Liver (tissue), 9 donors: ENCODE results near the gene TUBGCP6. TPM values are rescaled to one million over a fixed set of nuclear protein-coding genes. Genes with fewer than 3 reads are reported as not detected.

ENCODE experiments used
- DNase-seq: peaks from one replicate; pipeline ENCODE4 v3.0.0-alpha.2; 2017; ENCODE audit warnings: low spot score
- H3K27ac ChIP-seq, 2 donors: one replicate each; pipeline ENCODE4 v1.7.0; 2013; ENCODE audit warnings: inconsistent platforms in 2 of 2, low read length in 2 of 2, control low read depth in 1 of 2, low read depth in 1 of 2, mild to moderate bottlenecking in 1 of 2
- H3K27me3 ChIP-seq, 4 donors: one replicate each; pipeline versions ENCODE4 v1.6.1 to v1.7.0; 2013; ENCODE audit warnings: low read length in 3 of 4, inconsistent platforms in 1 of 4, mild to moderate bottlenecking in 1 of 4, moderate library complexity in 1 of 4; ENCODE audit not compliant: control insufficient read depth in 4 of 4, insufficient read depth in 4 of 4
- H3K36me3 ChIP-seq, 4 donors: one replicate each; pipeline versions ENCODE4 v1.6.1 to v1.7.0; 2013; ENCODE audit warnings: low read length in 3 of 4, mild to moderate bottlenecking in 3 of 4, low read depth in 1 of 4, moderate library complexity in 1 of 4; ENCODE audit not compliant: control insufficient read depth in 4 of 4, insufficient read depth in 3 of 4
- H3K4me1 ChIP-seq, 4 donors: one replicate each; pipeline versions ENCODE4 v1.6.1 to v1.7.0; 2013; ENCODE audit warnings: low read length in 3 of 4, mild to moderate bottlenecking in 3 of 4, moderate library complexity in 1 of 4; ENCODE audit not compliant: control insufficient read depth in 4 of 4, insufficient read depth in 4 of 4
- H3K4me3 ChIP-seq, 3 donors: one replicate each; pipeline versions ENCODE4 v1.6.1 to v1.7.0; 2013; ENCODE audit warnings: low read length in 3 of 3, control low read depth in 1 of 3, low read depth in 1 of 3, mild to moderate bottlenecking in 1 of 3
- H3K9ac ChIP-seq, 2 donors: one replicate each; pipeline ENCODE4 v1.7.0; 2013; ENCODE audit warnings: low read length in 2 of 2, mild to moderate bottlenecking in 2 of 2, moderate library complexity in 2 of 2, control low read depth in 1 of 2, low read depth in 1 of 2
- H3K9me3 ChIP-seq, 4 donors: one replicate each; pipeline versions ENCODE4 v1.6.1 to v1.7.0; 2013; ENCODE audit warnings: low read length in 3 of 4; ENCODE audit not compliant: control insufficient read depth in 4 of 4
- ATF3 ChIP-seq: IDR thresholded peaks from 2 replicates; pipeline ENCODE4 v1.6.1; 2016; ENCODE audit warnings: antibody characterized with exemption
- EGR1 ChIP-seq, 2 donors: IDR thresholded peaks; 2 replicates each; pipeline ENCODE4 v1.6.1; 2016 to 2018; ENCODE audit warnings: antibody characterized with exemption in 2 of 2, low read depth in 2 of 2
- FOXA1 ChIP-seq: IDR thresholded peaks from 2 replicates; pipeline ENCODE4 v1.6.1; 2016; ENCODE audit warnings: antibody characterized with exemption
- GABPA ChIP-seq, 2 donors: IDR thresholded peaks in 1 of 2; conservative IDR thresholded peaks in 1 of 2; 2 replicates each; pipeline ENCODE4 v1.6.1; 2016; ENCODE audit warnings: antibody characterized with exemption in 2 of 2, mild to moderate bottlenecking in 1 of 2, moderate library complexity in 1 of 2
- HNF4A ChIP-seq, 2 donors: conservative IDR thresholded peaks; 2 replicates each; pipeline ENCODE4 v1.6.1; 2016; ENCODE audit warnings: antibody characterized with exemption in 2 of 2, mild to moderate bottlenecking in 2 of 2
- HNF4G ChIP-seq: IDR thresholded peaks from 2 replicates; pipeline ENCODE4 v1.6.1; 2016; ENCODE audit warnings: antibody characterized with exemption
- JUND ChIP-seq, 2 donors: IDR thresholded peaks; 2 replicates each; pipeline ENCODE4 v1.6.1; 2016; ENCODE audit warnings: antibody characterized with exemption in 2 of 2
- MAX ChIP-seq: IDR thresholded peaks from 2 replicates; pipeline ENCODE4 v1.6.1; 2016; ENCODE audit warnings: antibody characterized with exemption
- NR2F2 ChIP-seq: IDR thresholded peaks from 2 replicates; pipeline ENCODE4 v1.6.1; 2016; ENCODE audit warnings: antibody characterized with exemption
- RAD21 ChIP-seq, 2 donors: IDR thresholded peaks; 2 replicates each; pipeline ENCODE4 v1.6.1; 2016; ENCODE audit warnings: antibody characterized with exemption in 2 of 2, mild to moderate bottlenecking in 2 of 2
- TAF1 ChIP-seq: conservative IDR thresholded peaks from 2 replicates; pipeline ENCODE4 v1.6.1; 2016; ENCODE audit warnings: antibody characterized with exemption, mild to moderate bottlenecking
- WGBS: extraction: QIAGEN DNeasy Blood & Tissue Kit; methylation state at CpG from one replicate; pipeline ENCODE4 v1.1.7; 2013; 5-methylcytosine and 5-hydroxymethylcytosine counted together
- polyA plus RNA-seq, 2 donors: library from polyadenylated mRNA; stranded (reverse) in 1 of 2; unstranded in 1 of 2; fragments of 200-250 nt in 1 of 2; fragments of >200 nt in 1 of 2; fragmentation: Nextera tagmentation in 1 of 2; extraction: Ambion mirVana in 1 of 2; gene quantifications; one replicate each; pipeline versions ENCODE4 v1.2.1 to v1.2.3, GENCODE V29; 2013 to 2015
- total RNA-seq, 2 donors: library from RNA; depleted of rRNA; stranded (reverse); fragments of >200 nt; gene quantifications; one replicate each; pipeline ENCODE4 v1.2.3, GENCODE V29; 2014
- TF ChIP-seq, protein P1 (sequence below): IDR thresholded peaks from 2 replicates; pipeline ENCODE4 v1.6.1; 2016; ENCODE audit warnings: antibody characterized with exemption
- TF ChIP-seq, protein P2 (sequence below): fragments of 150-350 bp; IDR thresholded peaks from 2 replicates; pipeline ENCODE4 v1.5.1; 2017; ENCODE audit warnings: improper control_type of control experiment, low read depth, low read length; ENCODE audit not compliant: missing input control
- donor health status: healthy.
- donor health status: healthy.
- donor health status: healthy.
- donor health status: healthy.
- donor health status: healthy.

Gene TUBGCP6
- total and polyA plus RNA-seq, 4 donors: 9.3 to 31.7 (median 16.4) TPM

GRCh38 chr22:50262973-50263617 is 18.3 kb upstream of the TUBGCP6 start:
- no peak overlapping the region for H3K27ac ChIP-seq
- H3K36me3 ChIP-seq: no peaks in the 10 kb centered on the region
- no peak overlapping the region for H3K9ac ChIP-seq
- no peak for DNase-seq
- peaks cover 14 to 35% (median 29%) of the 10 kb centered on the region in 4 donors for H3K4me1 ChIP-seq
- no peak overlapping the region for H3K4me3 ChIP-seq
- no peaks in the 10 kb centered on the region for H3K9me3 ChIP-seq
- no peak for TF ChIP-seq EGR1 (IDR thresholded peaks at IDR 0.05; ENCODE audit: low read depth in 2 of 2)
- no peaks in the 10 kb centered on the region for H3K27me3 ChIP-seq
- 58% methylated on average over 9 of the region's 9 CpGs for WGBS

DNA sequence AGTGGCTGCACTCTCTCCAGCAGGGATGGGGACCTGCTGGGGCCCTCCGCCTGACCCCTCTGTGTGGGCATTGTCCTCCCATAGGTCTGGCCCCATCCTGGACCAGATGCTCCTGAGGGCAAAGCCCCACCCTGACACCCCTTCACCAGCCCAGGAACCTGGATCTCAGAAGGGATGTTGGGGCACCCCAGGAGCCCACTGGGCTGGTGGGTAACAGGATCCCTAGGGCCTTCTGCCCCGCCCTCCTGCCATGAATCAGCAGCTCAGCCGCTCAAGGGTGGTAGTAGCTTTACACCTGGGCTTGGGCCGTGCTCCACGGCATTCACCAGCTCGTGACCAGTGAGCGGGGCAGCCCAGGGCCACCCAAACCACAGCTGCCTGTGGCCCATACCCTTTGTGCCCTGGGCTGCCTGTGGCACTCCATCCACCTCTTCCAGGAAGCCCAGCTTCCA is 17.7 kb upstream of the TUBGCP6 start:
- DNase-seq: no peak
- no peaks in the 10 kb centered on the region for H3K27me3 ChIP-seq
- TF ChIP-seq HNF4G (no peak), NR2F2 (no peak), JUND (IDR thresholded peaks at IDR 0.05) (no peak), HNF4A (conservative IDR thresholded peaks at IDR 0.05) (no peak), RAD21 (IDR thresholded peaks at IDR 0.05) (no peak), FOXA1 (no peak)
- TF ChIP-seq, protein P1, sequence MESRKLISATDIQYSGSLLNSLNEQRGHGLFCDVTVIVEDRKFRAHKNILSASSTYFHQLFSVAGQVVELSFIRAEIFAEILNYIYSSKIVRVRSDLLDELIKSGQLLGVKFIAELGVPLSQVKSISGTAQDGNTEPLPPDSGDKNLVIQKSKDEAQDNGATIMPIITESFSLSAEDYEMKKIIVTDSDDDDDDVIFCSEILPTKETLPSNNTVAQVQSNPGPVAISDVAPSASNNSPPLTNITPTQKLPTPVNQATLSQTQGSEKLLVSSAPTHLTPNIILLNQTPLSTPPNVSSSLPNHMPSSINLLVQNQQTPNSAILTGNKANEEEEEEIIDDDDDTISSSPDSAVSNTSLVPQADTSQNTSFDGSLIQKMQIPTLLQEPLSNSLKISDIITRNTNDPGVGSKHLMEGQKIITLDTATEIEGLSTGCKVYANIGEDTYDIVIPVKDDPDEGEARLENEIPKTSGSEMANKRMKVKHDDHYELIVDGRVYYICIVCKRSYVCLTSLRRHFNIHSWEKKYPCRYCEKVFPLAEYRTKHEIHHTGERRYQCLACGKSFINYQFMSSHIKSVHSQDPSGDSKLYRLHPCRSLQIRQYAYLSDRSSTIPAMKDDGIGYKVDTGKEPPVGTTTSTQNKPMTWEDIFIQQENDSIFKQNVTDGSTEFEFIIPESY: no peak
- TF ChIP-seq, protein P2, sequence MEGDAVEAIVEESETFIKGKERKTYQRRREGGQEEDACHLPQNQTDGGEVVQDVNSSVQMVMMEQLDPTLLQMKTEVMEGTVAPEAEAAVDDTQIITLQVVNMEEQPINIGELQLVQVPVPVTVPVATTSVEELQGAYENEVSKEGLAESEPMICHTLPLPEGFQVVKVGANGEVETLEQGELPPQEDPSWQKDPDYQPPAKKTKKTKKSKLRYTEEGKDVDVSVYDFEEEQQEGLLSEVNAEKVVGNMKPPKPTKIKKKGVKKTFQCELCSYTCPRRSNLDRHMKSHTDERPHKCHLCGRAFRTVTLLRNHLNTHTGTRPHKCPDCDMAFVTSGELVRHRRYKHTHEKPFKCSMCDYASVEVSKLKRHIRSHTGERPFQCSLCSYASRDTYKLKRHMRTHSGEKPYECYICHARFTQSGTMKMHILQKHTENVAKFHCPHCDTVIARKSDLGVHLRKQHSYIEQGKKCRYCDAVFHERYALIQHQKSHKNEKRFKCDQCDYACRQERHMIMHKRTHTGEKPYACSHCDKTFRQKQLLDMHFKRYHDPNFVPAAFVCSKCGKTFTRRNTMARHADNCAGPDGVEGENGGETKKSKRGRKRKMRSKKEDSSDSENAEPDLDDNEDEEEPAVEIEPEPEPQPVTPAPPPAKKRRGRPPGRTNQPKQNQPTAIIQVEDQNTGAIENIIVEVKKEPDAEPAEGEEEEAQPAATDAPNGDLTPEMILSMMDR: no peak
- no peak overlapping the region for H3K27ac ChIP-seq
- WGBS: 73% methylated on average over 7 of the region's 7 CpGs
- no peak overlapping the region for H3K4me3 ChIP-seq
- no peaks in the 10 kb centered on the region for H3K9me3 ChIP-seq
- H3K9ac ChIP-seq: no peak overlapping the region
- no peaks in the 10 kb centered on the region for H3K36me3 ChIP-seq
- peaks cover 15 to 35% (median 29%) of the 10 kb centered on the region in 4 donors for H3K4me1 ChIP-seq

DNA sequence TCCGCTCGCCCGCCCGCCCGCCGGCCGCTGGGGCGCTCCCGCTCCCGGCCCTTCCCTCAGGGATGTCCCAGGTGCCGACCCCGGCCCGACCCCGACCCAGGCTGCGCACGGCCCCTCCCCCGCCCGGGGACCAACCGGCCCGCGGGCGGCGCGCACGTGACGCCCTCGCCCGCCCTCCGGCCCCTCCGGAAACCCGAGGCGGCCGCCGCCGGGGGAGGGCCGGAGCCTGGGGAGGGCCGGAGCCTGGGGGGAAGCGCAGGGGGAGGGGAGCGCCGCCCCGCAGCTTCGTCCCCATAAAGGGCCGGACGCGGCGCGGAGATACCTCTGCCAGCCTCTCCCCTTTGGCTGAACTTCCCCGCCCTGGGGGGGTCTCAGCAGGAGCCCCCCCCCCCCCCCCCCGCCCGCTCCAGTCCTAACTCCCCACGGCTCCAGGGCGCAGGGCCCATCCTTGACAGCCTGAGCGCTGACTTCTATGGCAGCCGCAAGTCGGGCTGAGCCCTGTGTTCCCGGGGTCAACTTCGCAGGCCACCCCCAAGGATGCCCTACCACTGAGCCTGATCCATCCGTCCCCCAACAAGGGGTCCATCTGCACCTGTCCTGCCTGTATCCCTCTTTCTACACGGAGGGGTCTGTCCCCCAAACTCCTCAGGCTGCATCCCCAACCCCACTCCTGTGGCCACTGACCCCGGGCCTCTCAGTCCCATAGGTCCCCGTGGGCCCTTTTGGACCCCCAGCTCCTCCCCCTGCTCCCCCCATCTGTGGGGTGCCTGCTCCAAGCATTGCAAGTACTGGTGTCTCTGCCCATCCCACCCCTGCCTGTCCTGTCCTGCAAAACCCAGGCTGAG is 17.0 kb upstream of the TUBGCP6 start, which contains the start of gene MAPK12:
Gene MAPK12 (minus strand): TSS at position 69 of the 845 bp plus-strand sequence. CDS start 174 bp downstream, outside the sequence.
- no peak within 1 kb of the TSS for H3K27ac ChIP-seq
- TF ChIP-seq GABPA (IDR thresholded peaks at IDR 0.05 in 1 of 2, conservative IDR thresholded peaks at IDR 0.05 in 1 of 2) (no peak), TAF1 (no peak), ATF3 (no peak), EGR1 (IDR thresholded peaks at IDR 0.05; ENCODE audit: low read depth in 2 of 2) (no peak), MAX (no peak), NR2F2 (no peak)
- TF ChIP-seq, protein P1: no peak
- TF ChIP-seq, protein P2: no peak

More for the DNA sequence above, 17.0 kb upstream of the TUBGCP6 start, which contains the start of gene MAPK12:
- Histone ChIP-seq H3K4me3 (peak within 1 kb of the TSS in 1 of 3 donors; percentile 59), H3K4me1 (peaks cover 16 to 35% (median 29%) of the 10 kb centered on the region in 4 donors), H3K9me3 (no peaks in the 10 kb centered on the region), H3K9ac (no peak within 1 kb of the TSS), H3K36me3 (no peaks in the 10 kb centered on the region), H3K27me3 (no peaks in the 10 kb centered on the region)
- DNase-seq: no peak
- 4% methylated on average over 61 of the region's 61 CpGs for WGBS
